ENCODE data around the gene NBR1. TPM values are rescaled to one million over a fixed set of nuclear protein-coding genes. Genes with fewer than 3 reads are reported as not detected.

Gene NBR1
- total RNA-seq, 1 experiment from 2014 or later, result 60.8 TPM

DNA sequence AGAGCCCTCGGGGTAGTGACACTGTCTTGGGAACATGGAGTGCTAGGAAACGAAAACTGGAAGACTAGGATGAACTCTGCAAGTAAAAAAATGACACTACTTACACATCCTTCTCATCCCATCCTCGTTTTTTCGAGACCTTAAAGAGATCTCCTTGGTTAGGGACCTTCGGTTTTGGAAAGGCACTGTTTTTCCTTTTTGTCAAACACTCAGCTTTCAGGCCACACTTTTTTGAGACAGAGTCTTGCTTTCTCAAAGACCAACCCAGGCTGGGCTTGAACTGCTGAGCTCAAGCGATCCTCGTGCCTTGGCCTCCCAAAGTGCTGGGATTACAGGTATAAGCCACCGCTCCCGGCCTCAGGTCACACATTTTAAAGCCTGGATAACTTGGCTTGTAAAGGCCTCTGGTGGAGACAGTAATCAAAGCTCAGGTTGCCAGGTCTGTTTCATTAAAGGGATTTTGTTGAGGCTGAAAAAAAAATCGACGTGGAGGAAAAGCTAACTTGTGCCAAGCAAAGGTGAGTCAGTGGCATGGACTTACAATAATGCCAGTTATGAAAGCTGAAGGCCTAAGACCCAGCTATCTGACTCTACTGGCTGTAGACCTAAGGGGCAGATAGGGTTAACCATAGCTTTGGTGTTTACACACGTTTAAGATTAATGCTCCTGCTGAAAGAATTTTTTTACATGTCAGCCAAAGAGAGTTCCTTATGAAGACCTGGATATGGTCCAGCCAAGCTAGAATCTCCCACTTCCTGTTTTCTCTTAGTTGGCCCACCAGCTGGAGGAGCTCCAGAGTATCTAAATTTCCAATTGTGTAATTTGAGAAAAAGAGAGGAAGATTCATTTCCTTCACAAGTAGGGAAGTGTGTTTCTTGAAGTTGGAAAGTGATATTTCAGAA is 823 bp downstream of the NBR1 start (continued):
- TF ChIP-seq SIN3A (IDR thresholded peaks at IDR 0.05; ENCODE audit: low read depth), result 0 out of 2 replicates have a peak, but pooled peaks have one; percentile 35
- TF ChIP-seq, protein P1, sequence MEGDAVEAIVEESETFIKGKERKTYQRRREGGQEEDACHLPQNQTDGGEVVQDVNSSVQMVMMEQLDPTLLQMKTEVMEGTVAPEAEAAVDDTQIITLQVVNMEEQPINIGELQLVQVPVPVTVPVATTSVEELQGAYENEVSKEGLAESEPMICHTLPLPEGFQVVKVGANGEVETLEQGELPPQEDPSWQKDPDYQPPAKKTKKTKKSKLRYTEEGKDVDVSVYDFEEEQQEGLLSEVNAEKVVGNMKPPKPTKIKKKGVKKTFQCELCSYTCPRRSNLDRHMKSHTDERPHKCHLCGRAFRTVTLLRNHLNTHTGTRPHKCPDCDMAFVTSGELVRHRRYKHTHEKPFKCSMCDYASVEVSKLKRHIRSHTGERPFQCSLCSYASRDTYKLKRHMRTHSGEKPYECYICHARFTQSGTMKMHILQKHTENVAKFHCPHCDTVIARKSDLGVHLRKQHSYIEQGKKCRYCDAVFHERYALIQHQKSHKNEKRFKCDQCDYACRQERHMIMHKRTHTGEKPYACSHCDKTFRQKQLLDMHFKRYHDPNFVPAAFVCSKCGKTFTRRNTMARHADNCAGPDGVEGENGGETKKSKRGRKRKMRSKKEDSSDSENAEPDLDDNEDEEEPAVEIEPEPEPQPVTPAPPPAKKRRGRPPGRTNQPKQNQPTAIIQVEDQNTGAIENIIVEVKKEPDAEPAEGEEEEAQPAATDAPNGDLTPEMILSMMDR (IDR thresholded peaks at IDR 0.05 in 2 of 3, conservative IDR thresholded peaks at IDR 0.05 in 1 of 3; ENCODE audit: borderline replicate concordance in 1 of 3, insufficient read depth in 1 of 3, low read depth in 2 of 3, low read length in 2 of 3), result peak; percentile 24 to 38 (median 33); a peak in 2 of 6 replicates
- no peak for TF ChIP-seq EZH2phosphoT487 (IDR thresholded peaks at IDR 0.05; ENCODE audit: borderline replicate concordance)
- TF ChIP-seq CBX3 (IDR thresholded peaks at IDR 0.05; ENCODE audit: low read depth), result no peak
- TF ChIP-seq, protein P2, sequence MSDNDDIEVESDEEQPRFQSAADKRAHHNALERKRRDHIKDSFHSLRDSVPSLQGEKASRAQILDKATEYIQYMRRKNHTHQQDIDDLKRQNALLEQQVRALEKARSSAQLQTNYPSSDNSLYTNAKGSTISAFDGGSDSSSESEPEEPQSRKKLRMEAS (IDR thresholded peaks at IDR 0.05), result no peak
- TF ChIP-seq JUND (IDR thresholded peaks at IDR 0.05), result 0 out of 2 replicates have a peak, but pooled peaks have one; percentile 3
- TF ChIP-seq ZNF274 (IDR thresholded peaks at IDR 0.05; ENCODE audit: low read depth, low read length), result no peak
- no peak for TF ChIP-seq EGR1 (IDR thresholded peaks at IDR 0.05; ENCODE audit: low read depth)
- no peak for TF ChIP-seq EZH2 (IDR thresholded peaks at IDR 0.05)
- TF ChIP-seq TCF7L2 (IDR thresholded peaks at IDR 0.05; ENCODE audit: borderline replicate concordance, extremely low read depth, insufficient read depth, insufficient read length), result no peak
